B cell (primary cell): ENCODE data around the gene MYRFL. TPM values are rescaled to one million over a fixed set of nuclear protein-coding genes. Genes with fewer than 3 reads are reported as not detected.

Source experiments
- ATAC-seq: fragments of 200-7000 bp; cut with Tn5 transposase; one replicate; pipeline ENCODE4 v1.10.0; 2021; ENCODE audit warnings: low read depth, mild to moderate bottlenecking, moderate number of reproducible peaks, moderate library complexity
- CTCF ChIA-PET: fragments of 350-600 bp; sonication (Branson Sonifier 250); formaldehyde crosslinking; loops from one replicate; lab custom pipeline; 2021; ENCODE audit warnings: antibody characterized with exemption, inconsistent platforms; lab: Charles Lee
- POLR2A ChIA-PET: fragments of 350-600 bp; sonication (Branson Sonifier 250); formaldehyde crosslinking; loops from one replicate; lab custom pipeline; 2021; ENCODE audit warnings: antibody characterized with exemption; lab: Charles Lee
- DNase-seq: peaks from one replicate; pipeline ENCODE4 v3.0.0; 2013
- H2AFZ ChIP-seq: 2 replicates; pipeline ENCODE4 v1.6.1; 2012; ENCODE audit warnings: mild to moderate bottlenecking, low read depth, low read length; ENCODE audit not compliant: insufficient read depth, poor library complexity, severe bottlenecking
- H3K27ac ChIP-seq, 2 donors: 1 replicate in 1 of 2; 2 replicates in 1 of 2; pipeline ENCODE4 v1.5.1; 2012 to 2013; ENCODE audit warnings: low read length in 2 of 2, mild to moderate bottlenecking in 2 of 2, moderate library complexity in 1 of 2
- H3K27me3 ChIP-seq, 4 experiments: fragments of 200-600 bp in 1 of 4; sonication (generic) in 1 of 4; replicated peaks in 1 of 4; 1 replicate in 2 of 4; 2 replicates in 2 of 4; pipeline versions ENCODE4 v1.6.1 to v1.7.0; 2013 to 2016; ENCODE audit warnings: low read length in 3 of 4, mild to moderate bottlenecking in 2 of 4, mixed read lengths in 1 of 4, moderate library complexity in 1 of 4; ENCODE audit not compliant: insufficient read depth in 4 of 4, control insufficient read depth in 3 of 4; ENCODE audit errors: control extremely low read depth in 1 of 4
- H3K36me3 ChIP-seq, 2 experiments: replicated peaks in 1 of 2; 1 replicate in 1 of 2; 2 replicates in 1 of 2; pipeline versions ENCODE4 v1.6.1 to v1.7.1; 2013; ENCODE audit warnings: low read length in 1 of 2; ENCODE audit not compliant: insufficient read depth in 2 of 2, control insufficient read depth in 1 of 2; ENCODE audit errors: control extremely low read depth in 1 of 2, extremely low read depth in 1 of 2
- H3K4me1 ChIP-seq, 2 donors: fragments of 200-600 bp in 1 of 2; sonication (generic) in 1 of 2; 1 replicate in 1 of 2; 2 replicates in 1 of 2; pipeline versions ENCODE4 v1.5.1 to v1.6.1; 2013 to 2017; ENCODE audit warnings: low read length in 2 of 2; ENCODE audit not compliant: control insufficient read depth in 2 of 2, insufficient read depth in 2 of 2
- H3K4me2 ChIP-seq: replicated peaks from 2 replicates; pipeline ENCODE3; 2012; ENCODE audit warnings: mild to moderate bottlenecking, low read depth, low read length; ENCODE audit not compliant: poor library complexity, severe bottlenecking
- H3K4me3 ChIP-seq, 5 experiments: fragments of 200-600 bp in 1 of 5; sonication (generic) in 1 of 5; 1 replicate in 3 of 5; 2 replicates in 2 of 5; pipeline versions ENCODE4 v1.5.1 to v1.7.0; 2011 to 2016; ENCODE audit warnings: low read length in 4 of 5, mild to moderate bottlenecking in 4 of 5, low read depth in 2 of 5, control low read depth in 1 of 5, moderate library complexity in 1 of 5; ENCODE audit not compliant: insufficient read depth in 1 of 5; ENCODE audit errors: control extremely low read depth in 1 of 5, extremely low read depth in 1 of 5
- H3K79me2 ChIP-seq: fragments of 200-600 bp; sonication (generic); one replicate; pipeline ENCODE4 v1.6.0; 2016; ENCODE audit warnings: low read length; ENCODE audit not compliant: control insufficient read depth, insufficient read depth
- H3K9ac ChIP-seq: fragments of 200-600 bp; sonication (generic); 2 replicates; pipeline ENCODE4 v1.6.1; 2017; ENCODE audit warnings: mild to moderate bottlenecking, low read length, moderate library complexity
- H3K9me3 ChIP-seq, 3 donors: one replicate each; pipeline versions ENCODE4 v1.6.1 to v1.7.1; 2013; ENCODE audit warnings: low read length in 2 of 3; ENCODE audit not compliant: control insufficient read depth in 2 of 3, insufficient read depth in 1 of 3; ENCODE audit errors: control extremely low read depth in 1 of 3
- H4K20me1 ChIP-seq: 2 replicates; pipeline ENCODE4 v1.6.0; 2012; ENCODE audit warnings: mild to moderate bottlenecking, low read length; ENCODE audit not compliant: insufficient read depth, control insufficient read depth, poor library complexity, severe bottlenecking
- H3K27ac Mint-ChIP-seq: one replicate; pipeline ENCODE4 v1.8.0; 2021; ENCODE audit warnings: mixed read lengths
- H3K27me3 Mint-ChIP-seq: one replicate; pipeline ENCODE4 v1.8.0; 2021; ENCODE audit warnings: mixed read lengths
- H3K4me1 Mint-ChIP-seq: one replicate; pipeline ENCODE4 v1.8.0; 2021; ENCODE audit warnings: mixed read lengths
- H3K4me3 Mint-ChIP-seq: one replicate; pipeline ENCODE4 v1.8.0; 2021; ENCODE audit warnings: mixed read lengths
- H3K9me3 Mint-ChIP-seq: one replicate; pipeline ENCODE4 v1.8.0; 2022; ENCODE audit warnings: mixed read lengths; ENCODE audit not compliant: insufficient read depth
- EZH2 ChIP-seq: IDR thresholded peaks from 2 replicates; pipeline ENCODE4 v1.6.1; 2012; ENCODE audit warnings: borderline replicate concordance, low read depth, mild to moderate bottlenecking, moderate library complexity, low read length; ENCODE audit not compliant: insufficient read depth, poor library complexity, severe bottlenecking
- WGBS: methylation state at CpG from one replicate; pipeline ENCODE4 v1.1.5; 2013; ENCODE audit warnings: missing lambda C conversion rate; ENCODE audit not compliant: insufficient coverage; 5-methylcytosine and 5-hydroxymethylcytosine counted together
- intact Hi-C: fragments of 100-400 bp; cut with micrococcal nuclease; formaldehyde crosslinking; loops from one replicate; pipeline ENCODE4 v1.10.0; 2022
- polyA plus RNA-seq: library from polyadenylated mRNA; depleted of rRNA; stranded (reverse); fragments of >200 nt; gene quantifications from 2 replicates; pipeline ENCODE4 v1.2.3, GENCODE V29; 2012
- total RNA-seq, 2 donors: library from RNA; stranded (reverse); fragments of 120-200 nt in 1 of 2; gene quantifications; 1 replicate in 1 of 2; 2 replicates in 1 of 2; pipeline versions ENCODE4 v1.2.3 to v1.2.4, GENCODE V29; 2013 to 2022
- TF ChIP-seq, protein P1 (sequence below): fragments of 200-600 bp; IDR thresholded peaks from one replicate; pipeline ENCODE4 v1.8.0; 2022; ENCODE audit warnings: antibody characterized with exemption, mild to moderate bottlenecking

Gene MYRFL
- total and polyA plus RNA-seq, 2 donors (not counting 1 experiment from before 2014, with no cell fraction given) = 0.28 TPM; not detected in 1

DNA sequence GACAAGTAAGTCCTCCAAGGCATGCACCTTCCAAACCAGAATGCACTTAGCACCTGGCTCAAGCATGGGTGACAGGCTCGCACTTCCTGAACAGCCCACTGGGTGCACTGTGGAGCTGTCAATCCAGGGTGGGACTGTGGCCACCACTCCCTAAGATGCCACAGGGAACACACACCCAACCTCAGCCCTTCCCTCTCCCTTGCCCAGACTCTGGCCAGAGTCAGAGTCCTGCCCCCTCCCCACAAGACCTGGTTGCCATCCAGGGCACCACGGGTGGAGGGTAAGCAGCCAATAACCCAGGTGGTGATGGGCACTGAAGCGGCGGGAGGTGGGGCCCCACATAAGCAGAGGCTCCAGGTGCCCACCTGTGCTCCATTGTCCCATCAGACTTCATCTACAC is 160.6 kb downstream of the MYRFL start:
- Histone ChIP-seq H3K9ac (no peak overlapping the region), H2AFZ (no peak overlapping the region), H3K36me3 (no peaks in the 10 kb centered on the region), H3K79me2 (no peaks in the 10 kb centered on the region), H3K9me3 (peaks cover 0 to 6% (median 0%) of the 10 kb centered on the region in 3 donors), H3K27me3 (peaks cover 0 to 3% (median 0%) of the 10 kb centered on the region in 4 experiments), H3K4me3 (no peak overlapping the region), H3K27ac (no peak overlapping the region), H3K4me1 (no peaks in the 10 kb centered on the region), H4K20me1 (no peaks in the 10 kb centered on the region), H3K4me2 (no peak overlapping the region)
- DNase-seq = no peak
- no peak for TF ChIP-seq EZH2
- TF ChIP-seq, protein P1, sequence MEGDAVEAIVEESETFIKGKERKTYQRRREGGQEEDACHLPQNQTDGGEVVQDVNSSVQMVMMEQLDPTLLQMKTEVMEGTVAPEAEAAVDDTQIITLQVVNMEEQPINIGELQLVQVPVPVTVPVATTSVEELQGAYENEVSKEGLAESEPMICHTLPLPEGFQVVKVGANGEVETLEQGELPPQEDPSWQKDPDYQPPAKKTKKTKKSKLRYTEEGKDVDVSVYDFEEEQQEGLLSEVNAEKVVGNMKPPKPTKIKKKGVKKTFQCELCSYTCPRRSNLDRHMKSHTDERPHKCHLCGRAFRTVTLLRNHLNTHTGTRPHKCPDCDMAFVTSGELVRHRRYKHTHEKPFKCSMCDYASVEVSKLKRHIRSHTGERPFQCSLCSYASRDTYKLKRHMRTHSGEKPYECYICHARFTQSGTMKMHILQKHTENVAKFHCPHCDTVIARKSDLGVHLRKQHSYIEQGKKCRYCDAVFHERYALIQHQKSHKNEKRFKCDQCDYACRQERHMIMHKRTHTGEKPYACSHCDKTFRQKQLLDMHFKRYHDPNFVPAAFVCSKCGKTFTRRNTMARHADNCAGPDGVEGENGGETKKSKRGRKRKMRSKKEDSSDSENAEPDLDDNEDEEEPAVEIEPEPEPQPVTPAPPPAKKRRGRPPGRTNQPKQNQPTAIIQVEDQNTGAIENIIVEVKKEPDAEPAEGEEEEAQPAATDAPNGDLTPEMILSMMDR = no peak
- 93% methylated on average over 4 of the region's 4 CpGs for WGBS
- Mint-ChIP-seq H3K4me1 (no peaks in the 10 kb centered on the region), H3K27me3 (no peaks in the 10 kb centered on the region), H3K4me3 (no peak overlapping the region), H3K9me3 (no peaks in the 10 kb centered on the region), H3K27ac (no peak overlapping the region)
- POLR2A ChIA-PET = no interaction called here
- no peak for ATAC-seq
- CTCF ChIA-PET = no interaction called here
- intact Hi-C loops = no loop called here

DNA sequence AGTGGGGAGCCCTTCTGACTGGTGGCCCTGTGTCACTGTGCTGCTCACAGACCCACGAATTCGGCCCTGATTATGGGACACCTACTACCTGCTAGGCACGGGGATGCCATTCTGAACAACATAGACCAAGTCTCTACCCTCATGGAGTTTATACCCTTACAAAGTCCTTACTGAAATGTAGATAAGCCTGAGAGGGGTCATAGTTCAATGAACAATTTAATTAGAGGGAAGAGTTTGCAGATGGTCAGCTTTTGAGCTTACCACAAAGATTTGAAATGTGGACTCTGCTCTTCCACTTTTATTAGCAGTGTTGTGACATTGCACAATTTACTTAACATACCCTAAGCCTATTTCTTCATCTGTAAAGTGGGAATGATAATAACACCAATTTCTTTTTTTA is 161.1 kb downstream of the MYRFL start:
- Histone ChIP-seq H3K27ac (no peak overlapping the region), H3K9ac (no peak overlapping the region), H3K27me3 (peaks cover 0 to 3% (median 0%) of the 10 kb centered on the region in 4 experiments), H3K4me1 (no peaks in the 10 kb centered on the region), H3K79me2 (no peaks in the 10 kb centered on the region), H3K4me3 (no peak overlapping the region), H3K4me2 (no peak overlapping the region), H2AFZ (no peak overlapping the region), H3K9me3 (peaks cover 0 to 6% (median 0%) of the 10 kb centered on the region in 3 donors), H4K20me1 (no peaks in the 10 kb centered on the region), H3K36me3 (no peaks in the 10 kb centered on the region)
- POLR2A ChIA-PET = no interaction called here
- CTCF ChIA-PET = no interaction called here
- no peak for TF ChIP-seq EZH2
- TF ChIP-seq, protein P1 = no peak
- no peaks in the 10 kb centered on the region for H3K27me3 Mint-ChIP-seq
- no peaks in the 10 kb centered on the region for H3K4me1 Mint-ChIP-seq
- intact Hi-C loops = no loop called here
- H3K4me3 Mint-ChIP-seq = no peak overlapping the region
- H3K27ac Mint-ChIP-seq = no peak overlapping the region
- ATAC-seq (no peak), DNase-seq (no peak)
- no peaks in the 10 kb centered on the region for H3K9me3 Mint-ChIP-seq
- 100% methylated on average over 2 of the region's 3 CpGs for WGBS
